Measurements from ENCODE around the gene DPF3. TPM values are rescaled to one million over a fixed set of nuclear protein-coding genes. Genes with fewer than 3 reads are reported as not detected.

Gene DPF3
- total RNA-seq, 4 donors from 2014 or later: 16.7 to 27.8 (median 20.3) TPM

- in situ Hi-C loops (cut with MboI; ENCODE audit: low sequenced_read_pairs in 4 of 4): no loop called here
- H3K4me1 ChIP-seq: peaks cover 26 to 29% of the 10 kb centered on the region in 2 donors
- intact Hi-C loops (cut with DNase I; ENCODE audit: low total_unique reads): loop anchor here (5.0 kb wide), 1 partner anchor 81 kb away; no protein-coding TSS in a partner anchor
- DNase-seq: peak; percentile 33 to 67
- H3K36me3 ChIP-seq: no peaks in the 10 kb centered on the region
- H3K9me3 ChIP-seq: no peaks in the 10 kb centered on the region
- ATAC-seq: peak; percentile 89 to 95
- H3K27me3 ChIP-seq: no peaks in the 10 kb centered on the region
- no peak for TF ChIP-seq CTCF (IDR thresholded peaks at IDR 0.05 in 4 of 5, conservative IDR thresholded peaks at IDR 0.05 in 1 of 5)
- no peak for TF ChIP-seq POLR2A (IDR thresholded peaks at IDR 0.05)
- H3K4me3 ChIP-seq: no peak overlapping the region
- H3K27ac ChIP-seq: peak overlapping the region in 3 of 4 donors; percentile 5 to 38 (median 34)
These were observed 260.4 kb downstream of the DPF3 start for GRCh38 chr14:72633551-72633950.

GRCh38 chr14:72632727-72633126 lies 261.2 kb downstream of the DPF3 start:
- TF ChIP-seq POLR2A (IDR thresholded peaks at IDR 0.05) (no peak), CTCF (IDR thresholded peaks at IDR 0.05 in 4 of 5, conservative IDR thresholded peaks at IDR 0.05 in 1 of 5) (no peak)
- Histone ChIP-seq H3K36me3 (no peaks in the 10 kb centered on the region), H3K9me3 (no peaks in the 10 kb centered on the region), H3K27me3 (no peaks in the 10 kb centered on the region), H3K27ac (peak overlapping the region in 1 of 4 donors; percentile 34), H3K4me3 (no peak overlapping the region), H3K4me1 (peaks cover 26 to 29% of the 10 kb centered on the region in 2 donors)
- in situ Hi-C loops (cut with MboI; ENCODE audit: low sequenced_read_pairs in 4 of 4) (no loop called here), intact Hi-C loops (cut with DNase I; ENCODE audit: low total_unique reads) (loop anchor here (5.0 kb wide), 1 partner anchor 80 kb away; no protein-coding TSS in a partner anchor)
- ATAC-seq (no peak), DNase-seq (no peak)

GRCh38 chr14:72631401-72631800 lies 262.5 kb downstream of the DPF3 start:
- in situ Hi-C loops (cut with MboI; ENCODE audit: low sequenced_read_pairs in 4 of 4): no loop called here

GRCh38 chr14:72630374-72630773 lies 263.5 kb downstream of the DPF3 start:
- in situ Hi-C loops (cut with MboI; ENCODE audit: low sequenced_read_pairs in 4 of 4): no loop called here
- H3K9me3 ChIP-seq: no peaks in the 10 kb centered on the region
- intact Hi-C loops (cut with DNase I; ENCODE audit: low total_unique reads): loop anchor here (5.0 kb wide), 1 partner anchor 78 kb away; no protein-coding TSS in a partner anchor
- DNase-seq (no peak), ATAC-seq (no peak)
- TF ChIP-seq POLR2A (IDR thresholded peaks at IDR 0.05): no peak
- TF ChIP-seq CTCF (IDR thresholded peaks at IDR 0.05 in 4 of 5, conservative IDR thresholded peaks at IDR 0.05 in 1 of 5): no peak
- no peak overlapping the region for H3K27ac ChIP-seq
- H3K27me3 ChIP-seq: no peaks in the 10 kb centered on the region
- no peak overlapping the region for H3K4me3 ChIP-seq
- peaks cover 0 to 5% of the 10 kb centered on the region in 2 donors for H3K36me3 ChIP-seq
- peaks cover 22 to 23% of the 10 kb centered on the region in 2 donors for H3K4me1 ChIP-seq

More at GRCh38 chr14:72631401-72631800, 262.5 kb downstream of the DPF3 start:
- Histone ChIP-seq H3K9me3 (no peaks in the 10 kb centered on the region), H3K36me3 (peaks cover 0 to 5% of the 10 kb centered on the region in 2 donors), H3K4me3 (no peak overlapping the region), H3K4me1 (peaks cover 26 to 29% of the 10 kb centered on the region in 2 donors), H3K27me3 (no peaks in the 10 kb centered on the region), H3K27ac (no peak overlapping the region)
- no peak for ATAC-seq
- intact Hi-C loops (cut with DNase I; ENCODE audit: low total_unique reads): loop anchor here (5.0 kb wide), 1 partner anchor 79 kb away; no protein-coding TSS in a partner anchor
- no peak for DNase-seq
- TF ChIP-seq CTCF (IDR thresholded peaks at IDR 0.05 in 4 of 5, conservative IDR thresholded peaks at IDR 0.05 in 1 of 5) (no peak), POLR2A (IDR thresholded peaks at IDR 0.05) (no peak)

DNA sequence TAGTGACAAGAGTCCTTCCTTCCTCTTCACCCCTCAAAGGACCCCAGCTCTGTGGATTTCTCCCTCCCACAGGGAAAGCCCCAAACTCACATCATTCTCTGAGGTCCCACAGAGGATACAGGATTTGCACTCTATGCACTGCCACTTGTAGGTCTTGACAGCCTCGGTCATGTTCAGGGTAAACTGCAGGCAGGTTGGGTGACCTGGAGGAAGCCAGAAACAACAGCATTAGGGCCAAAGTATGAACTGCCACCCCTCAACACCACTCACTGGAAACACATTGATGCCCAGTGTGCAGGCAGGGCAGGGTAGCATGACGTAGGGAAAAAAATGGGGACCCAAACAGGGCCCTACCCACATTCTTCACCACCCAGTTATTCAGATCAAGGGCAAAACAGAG lies 264.4 kb downstream of the DPF3 start:
- DNase-seq (no peak), ATAC-seq (no peak)
- intact Hi-C loops (cut with DNase I; ENCODE audit: low total_unique reads) (no loop called here), in situ Hi-C loops (cut with MboI; ENCODE audit: low sequenced_read_pairs in 4 of 4) (no loop called here)
- no peaks in the 10 kb centered on the region for H3K9me3 ChIP-seq
- TF ChIP-seq CTCF (IDR thresholded peaks at IDR 0.05 in 4 of 5, conservative IDR thresholded peaks at IDR 0.05 in 1 of 5) (no peak), POLR2A (IDR thresholded peaks at IDR 0.05) (no peak)
- H3K27me3 ChIP-seq: no peaks in the 10 kb centered on the region
- H3K36me3 ChIP-seq: peaks cover 0 to 5% of the 10 kb centered on the region in 2 donors
- H3K27ac ChIP-seq: no peak overlapping the region
- H3K4me1 ChIP-seq: peaks cover 13 to 16% of the 10 kb centered on the region in 2 donors
- no peak overlapping the region for H3K4me3 ChIP-seq

Measured in gastrocnemius medialis (tissue), 4 donors.